ENCODE data around the gene GPAT2.
"Not testable (repeated sequence)": the region's sequence is repeated elsewhere in the genome, so short reads cannot be mapped to it uniquely, and the experiment has no call there.

- TF ChIP-seq CTCF (conservative IDR thresholded peaks at IDR 0.05; ENCODE audit: low read depth, low read length); RAD21 (IDR thresholded peaks at IDR 0.05; ENCODE audit: low read length); USF2 (IDR thresholded peaks at IDR 0.05; ENCODE audit: low read depth, low read length); POLR2A (IDR thresholded peaks at IDR 0.05; ENCODE audit: low read depth, low read length); RFX5 (IDR thresholded peaks at IDR 0.05; ENCODE audit: low read depth, low read length); MAFK (IDR thresholded peaks at IDR 0.05; ENCODE audit: low read depth, low read length); FOS (IDR thresholded peaks at IDR 0.05; ENCODE audit: low read depth, low read length); CEBPB (IDR thresholded peaks at IDR 0.05; ENCODE audit: low read depth, low read length); SMC3 (IDR thresholded peaks at IDR 0.05; ENCODE audit: low read depth, low read length); BHLHE40 (IDR thresholded peaks at IDR 0.05; ENCODE audit: low read depth, low read length); MAZ (IDR thresholded peaks at IDR 0.05; ENCODE audit: borderline replicate concordance, low read depth, low read length); RCOR1 (IDR thresholded peaks at IDR 0.05; ENCODE audit: insufficient replicate concordance, low read length); ELK1 (IDR thresholded peaks at IDR 0.05; ENCODE audit: borderline replicate concordance, low read depth, low read length); MXI1 (IDR thresholded peaks at IDR 0.05; ENCODE audit: borderline replicate concordance, low read depth, low read length): not testable (repeated sequence)
Measured at GRCh38 chr2:96019909-96020590, 14.7 kb downstream of the GPAT2 start.

Data from IMR-90 (cell line).